OCI-LY3 (cell line): ENCODE data around the gene TIFAB.

Source experiments
- CTCF ChIP-seq: fragments of 200-600, 300-600 bp; sonication (generic); IDR thresholded peaks from 2 replicates; pipeline ENCODE4 v1.5.1; 2014; ENCODE audit warnings: antibody characterized with exemption, low read length, low read depth
- EZH2phosphoT487 ChIP-seq: fragments of 200-600 bp; shearing (Covaris generic); IDR thresholded peaks from 2 replicates; pipeline ENCODE4 v1.6.1; 2018; ENCODE audit warnings: antibody characterized with exemption, mixed run types, low read depth

DNA sequence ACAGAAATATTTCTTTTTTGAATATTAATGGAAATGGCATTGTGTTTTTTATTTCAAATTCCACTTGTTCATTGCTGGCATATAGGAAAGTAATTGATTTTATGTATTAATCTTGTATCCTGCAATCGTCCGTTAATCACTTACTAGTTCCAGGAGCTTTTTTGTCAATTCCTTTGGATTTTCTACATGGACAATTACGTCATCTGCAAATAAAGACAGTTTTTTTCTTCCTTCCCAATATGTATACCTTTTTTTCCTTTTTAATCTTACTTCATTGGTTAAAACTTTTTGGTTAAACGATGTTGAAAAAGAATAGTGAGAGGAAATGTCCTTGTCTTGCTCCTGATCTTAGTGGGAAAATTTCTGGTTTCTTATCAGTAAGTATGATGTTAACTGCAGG, 1.5 kb upstream of the TIFAB start:
- TF ChIP-seq CTCF (no peak), EZH2phosphoT487 (no peak)
